NCI-H82 treated with DMSO at 0.1 percent for 48 hours (cell line): Measurements from ENCODE around the gene PRR27.
"Not testable (repeated sequence)": the region's sequence is repeated elsewhere in the genome, so short reads cannot be mapped to it uniquely, and the experiment has no call there.

Experiments
- DNase-seq: peaks from one replicate; lab custom pipeline; 2025; ENCODE audit not compliant: unreplicated experiment; lab: John Stamatoyannopoulos, UW

The PRR27 gene

GRCh38 chr4:70196857-70197256, 42.8 kb downstream of the PRR27 start:
- DNase-seq = no peak

GRCh38 chr4:70197842-70198241, 43.8 kb downstream of the PRR27 start:
- no peak for DNase-seq

GRCh38 chr4:70203601-70204000, 49.6 kb downstream of the PRR27 start:
- DNase-seq = no peak

GRCh38 chr4:70212752-70213151, 58.7 kb downstream of the PRR27 start:
- DNase-seq = not testable (repeated sequence)
